HG03575 (cell line): ENCODE measurements around the gene ERCC8.
"Not testable (repeated sequence)": the region's sequence is repeated elsewhere in the genome, so short reads cannot be mapped to it uniquely, and the experiment has no call there.

Experiments used
- ATAC-seq: cut with Tn5 transposase; IDR thresholded peaks from one replicate; pipeline ENCODE4 v1.9.1; 2021; ENCODE audit not compliant: unreplicated experiment, insufficient number of reproducible peaks, low FRiP score; ENCODE audit errors: extremely low read depth

The ERCC8 gene

GRCh38 chr5:60929024-60929423 lies 15.8 kb downstream of the ERCC8 start:
- ATAC-seq = no peak

GRCh38 chr5:60927450-60927849 lies 17.4 kb downstream of the ERCC8 start:
- ATAC-seq = no peak

- ATAC-seq = no peak
Measured at GRCh38 chr5:60918466-60918865, 26.4 kb downstream of the ERCC8 start.

GRCh38 chr5:60916646-60917045 lies 28.2 kb downstream of the ERCC8 start:
- ATAC-seq = no peak

- ATAC-seq = no peak
Measured at GRCh38 chr5:60903356-60903755, 41.5 kb downstream of the ERCC8 start.

- no peak for ATAC-seq
Measured at GRCh38 chr5:60896991-60897390, 47.9 kb downstream of the ERCC8 start.

GRCh38 chr5:60893521-60893920 lies 51.3 kb downstream of the ERCC8 start:
- ATAC-seq = no peak

GRCh38 chr5:60891667-60892066 lies 53.2 kb downstream of the ERCC8 start:
- no peak for ATAC-seq

GRCh38 chr5:60888359-60889061 lies 56.4 kb downstream of the ERCC8 start:
- no peak for ATAC-seq

- ATAC-seq = no peak
Measured at GRCh38 chr5:60887746-60888145, 57.1 kb downstream of the ERCC8 start.

- ATAC-seq = no peak
Measured at GRCh38 chr5:60887096-60887495, 57.8 kb downstream of the ERCC8 start.

- no peak for ATAC-seq
Measured at GRCh38 chr5:60886158-60886557, 58.7 kb downstream of the ERCC8 start.

- ATAC-seq = no peak
Measured at GRCh38 chr5:60883229-60883628, 61.6 kb downstream of the ERCC8 start.

- no peak for ATAC-seq
Measured at GRCh38 chr5:60872892-60873291, 72.0 kb downstream of the ERCC8 start.

GRCh38 chr5:60870857-60871256 lies 74.0 kb downstream of the ERCC8 start:
- no peak for ATAC-seq

GRCh38 chr5:60860572-60860971 lies 84.3 kb downstream of the ERCC8 start:
- ATAC-seq = not testable (repeated sequence)

- no peak for ATAC-seq
Measured at GRCh38 chr5:60856066-60856465, 88.8 kb downstream of the ERCC8 start.

GRCh38 chr5:60852940-60853339 lies 91.9 kb downstream of the ERCC8 start:
- no peak for ATAC-seq

- no peak for ATAC-seq
Measured at GRCh38 chr5:60852317-60852716, 92.6 kb downstream of the ERCC8 start.

- ATAC-seq = no peak
Measured at GRCh38 chr5:60851626-60852025, 93.2 kb downstream of the ERCC8 start.

- ATAC-seq = no peak
Measured at GRCh38 chr5:60846298-60846697, 98.6 kb downstream of the ERCC8 start.
